HG03520 (cell line): ENCODE results near the gene MGMT.

Source experiments
- ATAC-seq: cut with Tn5 transposase; IDR thresholded peaks from one replicate; pipeline ENCODE4 v1.9.1; 2021; ENCODE audit warnings: mild to moderate bottlenecking, moderate library complexity; ENCODE audit not compliant: unreplicated experiment

The MGMT gene

DNA sequence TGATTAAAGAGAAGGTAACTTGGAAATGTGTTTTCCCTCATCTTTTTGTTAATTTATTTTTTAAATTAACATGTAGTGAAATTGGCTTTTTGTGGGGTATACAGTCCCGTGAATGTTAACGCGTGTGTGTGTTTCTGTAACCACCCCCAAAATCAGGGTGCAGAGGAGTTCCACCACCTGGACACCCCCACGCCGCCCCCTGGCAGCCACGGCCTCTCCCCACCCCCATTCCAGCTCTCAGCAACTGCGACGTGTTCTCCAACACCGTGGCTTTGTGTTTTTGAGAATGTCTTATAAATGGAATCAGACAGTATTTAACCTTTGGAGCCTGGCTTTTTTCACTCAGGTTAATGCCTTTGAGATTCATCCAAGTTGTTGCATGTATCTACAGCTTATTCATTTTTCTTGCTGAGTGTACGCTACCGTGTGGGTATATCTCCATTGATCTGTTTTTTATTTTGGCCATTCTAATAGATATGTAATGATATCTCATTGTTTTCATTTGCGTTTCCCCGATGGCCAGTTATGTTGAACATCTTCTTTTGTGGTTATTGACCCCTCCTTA is 278.2 kb downstream of the MGMT start:
- ATAC-seq, result no peak

DNA sequence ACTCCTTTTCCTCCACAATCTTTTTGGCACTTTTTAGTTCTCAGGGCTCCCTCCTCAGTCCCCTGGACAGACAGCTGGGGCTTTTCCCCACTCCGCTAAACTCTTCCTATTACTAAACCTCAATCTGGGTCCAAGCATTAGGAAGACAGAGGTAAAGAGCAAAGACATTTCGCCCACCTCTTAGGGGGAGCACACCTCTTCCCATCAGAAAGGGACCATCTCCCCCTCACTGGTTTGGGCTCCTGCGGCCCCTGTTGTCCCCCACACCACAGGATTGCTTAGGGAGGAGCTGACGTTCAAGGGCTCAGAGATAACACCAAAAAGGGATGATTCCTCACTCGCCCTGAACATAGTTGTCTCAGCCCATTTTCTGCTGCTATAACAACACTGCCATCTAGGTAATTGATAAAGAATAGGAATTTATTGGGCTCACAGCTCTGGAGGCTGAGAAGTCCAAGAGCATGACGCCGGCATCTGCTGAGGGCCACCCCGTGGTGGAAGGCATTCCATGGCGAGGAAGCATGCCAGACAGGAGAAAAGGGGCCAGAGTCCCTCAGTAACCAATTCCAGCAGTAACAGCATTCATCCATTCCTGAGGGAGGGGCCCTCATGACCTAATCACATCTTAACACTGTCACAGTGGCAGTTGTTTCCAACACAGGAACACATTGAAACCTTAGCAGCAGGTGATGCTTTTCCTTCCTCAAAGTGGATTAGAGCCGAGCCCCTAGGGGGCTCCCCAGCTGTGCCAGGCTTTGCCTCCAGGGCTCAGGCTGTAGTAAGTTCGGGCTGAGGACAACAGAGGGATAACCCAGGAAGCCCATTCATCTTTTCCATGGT is 287.4 kb downstream of the MGMT start:
- ATAC-seq, result no peak

DNA sequence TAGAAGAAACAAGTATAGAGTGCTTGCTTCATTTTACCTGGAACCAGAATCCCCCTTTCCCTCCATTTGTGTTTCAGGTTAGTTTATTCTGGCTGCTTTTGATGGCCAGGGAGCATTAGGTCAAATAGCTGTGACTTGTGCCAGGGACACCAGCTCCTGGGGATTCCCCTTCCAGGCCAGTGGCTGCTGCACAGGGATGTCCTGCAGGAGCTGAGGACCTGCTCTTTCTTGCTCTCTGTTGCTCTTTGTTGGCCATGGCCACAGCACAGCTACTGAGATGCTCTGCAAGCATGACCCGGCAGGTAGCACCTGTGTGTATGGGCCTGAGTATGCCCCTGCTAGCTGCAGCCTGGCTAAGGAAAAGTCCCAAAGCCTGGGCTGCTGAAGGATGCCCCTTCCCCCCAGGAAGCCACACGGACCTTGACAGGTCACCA is 288.1 kb downstream of the MGMT start:
- ATAC-seq, result no peak

DNA sequence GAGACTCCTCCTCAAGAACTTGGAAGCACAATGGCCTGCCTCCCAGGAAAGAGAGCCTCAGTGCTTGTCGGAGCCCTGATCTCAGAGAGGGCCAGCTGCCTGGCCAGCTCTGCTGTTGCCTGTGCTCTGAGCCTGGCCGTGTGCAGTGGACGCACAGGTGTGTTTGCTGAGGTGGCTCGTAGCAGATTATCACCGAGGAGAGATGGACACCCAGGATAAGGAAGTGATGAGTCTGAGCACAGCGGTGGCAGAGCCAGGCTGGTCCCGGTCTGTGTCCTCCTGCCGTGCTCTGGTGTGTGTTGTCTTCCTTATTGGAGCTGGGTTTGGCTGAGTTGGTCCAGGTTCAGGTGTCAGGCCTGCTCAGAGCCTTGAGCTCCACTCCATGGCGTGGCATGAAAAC is 288.6 kb downstream of the MGMT start:
- ATAC-seq, result no peak

DNA sequence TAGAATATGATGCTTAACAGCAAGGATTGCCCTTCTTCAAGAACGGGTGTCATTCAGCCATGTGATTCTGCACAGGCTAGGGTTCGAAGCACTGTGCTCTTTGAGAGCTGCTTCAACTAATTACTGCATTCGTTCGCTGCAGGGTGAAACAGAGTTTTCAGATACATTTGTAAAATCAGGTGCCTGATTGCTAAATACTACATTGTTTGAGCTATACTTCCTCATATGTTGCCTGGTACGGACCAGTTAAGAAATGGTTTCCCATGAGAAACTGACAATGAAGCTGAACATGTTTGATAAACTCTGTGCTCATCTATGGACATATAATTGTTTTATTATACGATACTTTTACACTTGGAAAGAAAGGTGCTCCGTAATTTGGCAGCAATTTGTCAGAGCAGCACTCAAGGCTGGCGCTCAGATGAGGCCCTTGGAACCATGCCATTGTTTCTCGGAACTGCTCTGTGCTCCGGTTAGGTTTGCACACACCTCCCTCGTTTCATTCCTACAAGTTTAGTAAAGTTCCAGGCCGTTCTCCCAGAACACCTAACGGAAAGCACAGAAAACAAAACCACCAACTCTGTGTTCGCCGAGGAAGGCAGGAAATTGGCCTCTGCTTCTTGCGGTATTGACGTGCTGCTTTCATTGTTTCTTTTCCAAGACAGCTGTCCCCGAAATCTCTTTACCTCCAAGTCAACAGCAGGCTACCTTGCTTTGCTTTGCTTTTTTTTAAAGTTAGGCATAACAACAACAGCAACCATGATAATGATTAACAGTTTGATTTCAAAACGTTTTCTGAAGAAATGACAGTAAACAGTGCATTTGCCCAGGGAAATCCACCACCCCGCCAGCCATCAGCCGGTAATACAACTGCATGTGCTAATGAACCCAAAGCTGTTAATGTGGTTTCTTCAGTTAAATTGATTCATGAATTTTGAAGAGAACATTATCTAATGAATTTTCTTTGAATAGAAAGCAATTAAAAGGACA is 290.2 kb downstream of the MGMT start:
- ATAC-seq, result no peak

DNA sequence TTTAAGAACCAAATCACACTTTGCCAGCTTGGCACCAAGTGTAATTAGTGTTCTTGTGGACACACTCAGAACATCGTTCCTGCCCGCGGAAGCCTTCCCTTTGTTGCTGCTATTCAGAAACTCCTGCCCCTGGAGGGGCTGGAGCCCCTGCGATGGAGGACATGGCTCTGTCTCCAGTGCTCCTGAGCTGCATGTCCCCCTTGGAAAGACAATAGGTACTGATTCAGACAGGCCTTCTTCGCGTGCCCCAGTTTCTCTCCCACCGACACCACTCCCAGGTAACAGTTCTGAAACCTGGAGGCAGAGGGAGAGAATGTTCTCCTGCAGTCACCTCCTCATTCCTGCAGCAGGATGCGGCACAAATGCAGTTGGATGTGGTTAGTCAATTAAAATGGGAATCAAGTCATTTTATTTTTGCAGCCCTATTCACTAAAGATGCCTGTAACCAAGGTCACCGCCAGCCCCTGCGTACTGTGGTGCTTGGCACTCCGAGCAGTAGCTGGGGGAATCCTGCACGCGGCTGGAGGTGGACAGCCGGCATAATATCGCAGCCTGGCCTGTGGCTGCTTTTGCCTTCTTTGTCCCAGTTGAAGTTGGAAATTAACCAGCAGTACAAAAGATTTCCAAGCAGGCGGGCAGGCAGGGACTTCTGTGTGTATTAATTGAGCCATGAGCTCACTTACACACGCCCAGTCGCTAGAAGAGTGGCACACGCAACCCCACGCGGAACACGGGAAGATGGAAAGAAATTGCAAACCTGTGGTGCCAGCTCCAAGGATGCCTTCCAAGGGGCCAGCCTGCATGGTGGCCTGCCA is 291.4 kb downstream of the MGMT start:
- ATAC-seq, result no peak

DNA sequence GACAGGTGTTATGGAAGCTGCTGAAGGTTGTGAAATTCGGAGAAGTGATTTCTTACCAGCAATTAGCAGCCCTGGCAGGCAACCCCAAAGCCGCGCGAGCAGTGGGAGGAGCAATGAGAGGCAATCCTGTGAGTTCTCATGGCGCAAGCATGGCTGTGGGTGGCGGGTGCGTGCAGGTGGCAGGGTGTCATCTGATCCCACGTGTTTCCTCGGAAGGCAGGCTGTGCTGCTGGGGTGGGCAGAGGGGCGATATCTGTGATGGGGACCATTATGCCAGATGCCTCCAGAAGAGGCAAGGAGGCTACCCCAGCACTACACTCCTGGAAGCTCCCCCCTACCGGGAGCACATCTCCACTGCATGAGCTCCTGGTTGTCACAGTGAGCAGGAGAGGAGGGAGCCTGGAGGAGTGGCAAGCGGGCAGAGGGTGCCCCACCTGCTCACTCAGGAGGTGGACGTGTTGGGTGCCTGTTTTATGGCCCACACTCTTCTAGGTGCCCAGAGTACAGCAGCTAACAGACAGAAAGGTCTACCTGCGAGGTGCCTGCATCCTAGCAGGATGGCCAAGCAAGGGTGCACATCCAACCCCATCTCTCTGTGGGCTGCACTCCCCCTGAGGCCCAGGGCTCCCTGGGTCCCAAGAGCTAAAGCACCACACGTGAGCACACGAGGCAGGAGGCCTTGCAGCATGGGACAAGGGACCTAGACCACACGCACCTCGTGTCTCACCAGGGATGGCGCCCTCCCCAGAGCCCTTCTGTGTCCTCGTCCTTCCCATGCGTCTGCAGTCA is 292.4 kb downstream of the MGMT start:
- ATAC-seq, result no peak

DNA sequence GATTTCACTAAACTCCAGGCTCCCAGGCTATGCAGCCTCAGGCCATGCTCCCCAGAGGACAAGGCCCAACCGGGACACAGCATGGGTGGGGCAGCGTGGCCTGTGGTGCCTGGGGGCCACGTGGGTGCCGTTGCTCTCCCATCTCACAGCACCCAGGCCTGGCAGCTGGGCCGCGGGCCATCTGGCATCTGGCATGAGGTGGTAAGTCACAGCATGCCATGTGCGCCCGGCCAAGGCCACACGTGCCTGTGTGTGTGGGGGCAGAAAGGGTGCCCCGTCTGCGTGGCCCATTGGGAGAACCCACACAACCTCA is 292.9 kb downstream of the MGMT start:
- no peak for ATAC-seq

DNA sequence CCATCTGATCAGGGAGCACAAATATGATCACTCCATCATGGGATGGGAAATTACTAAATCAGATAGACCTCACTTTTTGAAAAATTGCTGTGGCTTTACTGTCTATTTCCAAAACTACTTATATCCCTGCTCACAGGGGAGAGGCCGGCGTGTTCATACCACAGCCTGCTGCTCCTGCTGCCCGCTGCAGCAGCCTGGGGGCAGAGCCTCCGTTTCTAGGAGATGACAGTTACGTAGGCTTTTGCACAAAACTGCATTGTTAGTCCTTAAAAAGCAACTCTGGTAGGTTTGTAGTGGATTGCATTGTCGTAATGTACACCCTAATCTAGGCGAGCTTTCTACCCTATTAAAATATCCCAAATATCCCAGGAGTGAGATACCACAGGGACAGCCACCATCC is 293.4 kb downstream of the MGMT start:
- ATAC-seq, result no peak

DNA sequence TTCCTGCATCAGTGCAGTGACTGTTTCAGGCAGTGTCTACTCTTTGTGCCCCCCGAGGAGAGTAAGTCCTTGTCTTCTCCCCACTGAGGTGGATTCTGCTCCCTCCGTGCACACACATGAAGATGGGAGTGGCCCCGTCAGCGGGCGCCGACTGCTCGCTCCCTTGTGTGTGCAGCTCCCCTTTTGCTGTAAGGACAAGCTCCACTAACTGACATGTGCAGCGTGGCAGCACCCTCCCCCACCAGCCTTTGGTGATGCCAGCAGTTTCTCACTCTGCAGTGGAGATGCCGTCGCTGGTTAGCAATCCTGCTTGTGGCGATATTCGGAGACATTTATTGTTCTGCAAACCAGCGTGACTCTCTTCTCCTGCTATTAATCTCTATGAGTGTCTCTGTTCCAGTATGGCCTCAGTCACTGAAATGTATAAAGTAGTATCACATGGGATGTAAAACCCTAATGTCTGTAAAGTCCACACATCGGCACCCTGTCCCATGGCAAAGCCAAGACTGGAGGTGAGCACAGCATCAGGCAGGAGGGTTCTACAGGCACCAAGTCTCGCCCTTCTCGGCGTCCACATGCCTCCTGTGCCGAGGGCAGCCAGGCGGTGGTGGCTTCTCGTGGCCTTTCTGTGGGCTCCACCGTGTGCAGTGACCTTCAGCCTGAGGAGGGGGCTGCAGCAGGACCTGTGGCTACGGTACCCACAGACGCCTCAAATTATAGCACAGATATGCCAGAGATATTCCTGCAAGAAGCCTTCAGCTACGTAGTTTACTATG is 294.3 kb downstream of the MGMT start:
- no peak for ATAC-seq

DNA sequence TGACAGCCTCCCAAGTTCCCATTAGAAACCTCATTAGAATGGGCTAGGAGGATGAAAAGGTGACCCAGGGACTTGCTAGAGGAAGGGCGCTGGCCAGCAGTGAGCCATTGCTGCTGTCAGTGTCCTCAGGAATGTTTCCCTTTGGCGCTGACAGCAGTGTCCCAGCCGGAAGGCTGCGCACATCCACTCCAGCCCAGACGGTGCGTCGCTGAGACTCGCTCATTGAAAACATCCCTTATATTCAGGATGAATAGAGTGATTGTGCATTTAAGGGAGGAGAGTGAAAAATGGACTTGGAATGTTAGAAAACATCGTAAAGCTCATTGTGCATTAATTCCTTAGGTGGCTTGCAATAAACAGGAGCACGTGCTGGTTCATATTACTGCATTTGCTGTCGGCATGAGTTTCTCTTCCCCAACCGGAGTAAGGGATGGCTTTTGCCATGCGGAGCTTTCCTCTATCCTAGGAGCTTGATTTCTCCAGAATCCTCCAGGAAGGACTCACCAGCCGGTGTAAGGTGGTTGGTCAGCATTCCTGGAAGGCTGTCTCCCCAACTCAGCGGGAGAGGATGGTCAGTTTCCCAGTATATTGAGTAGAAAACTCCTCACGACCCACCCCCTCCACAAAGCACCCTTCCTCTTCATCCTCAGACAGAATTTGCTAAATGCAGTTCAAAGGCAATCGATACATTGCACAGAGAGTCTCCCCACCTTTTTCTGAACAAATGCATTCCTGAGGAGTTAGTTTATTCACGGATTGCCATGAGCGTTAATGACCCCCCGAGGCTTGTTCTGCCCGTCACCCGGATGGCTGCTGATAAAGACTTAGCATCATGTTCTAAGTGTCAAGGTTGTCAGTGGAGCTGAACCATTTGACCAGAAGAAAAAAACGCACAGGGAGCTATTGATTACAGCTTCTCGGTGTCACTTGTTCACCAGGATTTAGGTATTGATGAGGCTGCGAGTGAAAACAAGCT is 295.2 kb downstream of the MGMT start:
- ATAC-seq, result no peak

DNA sequence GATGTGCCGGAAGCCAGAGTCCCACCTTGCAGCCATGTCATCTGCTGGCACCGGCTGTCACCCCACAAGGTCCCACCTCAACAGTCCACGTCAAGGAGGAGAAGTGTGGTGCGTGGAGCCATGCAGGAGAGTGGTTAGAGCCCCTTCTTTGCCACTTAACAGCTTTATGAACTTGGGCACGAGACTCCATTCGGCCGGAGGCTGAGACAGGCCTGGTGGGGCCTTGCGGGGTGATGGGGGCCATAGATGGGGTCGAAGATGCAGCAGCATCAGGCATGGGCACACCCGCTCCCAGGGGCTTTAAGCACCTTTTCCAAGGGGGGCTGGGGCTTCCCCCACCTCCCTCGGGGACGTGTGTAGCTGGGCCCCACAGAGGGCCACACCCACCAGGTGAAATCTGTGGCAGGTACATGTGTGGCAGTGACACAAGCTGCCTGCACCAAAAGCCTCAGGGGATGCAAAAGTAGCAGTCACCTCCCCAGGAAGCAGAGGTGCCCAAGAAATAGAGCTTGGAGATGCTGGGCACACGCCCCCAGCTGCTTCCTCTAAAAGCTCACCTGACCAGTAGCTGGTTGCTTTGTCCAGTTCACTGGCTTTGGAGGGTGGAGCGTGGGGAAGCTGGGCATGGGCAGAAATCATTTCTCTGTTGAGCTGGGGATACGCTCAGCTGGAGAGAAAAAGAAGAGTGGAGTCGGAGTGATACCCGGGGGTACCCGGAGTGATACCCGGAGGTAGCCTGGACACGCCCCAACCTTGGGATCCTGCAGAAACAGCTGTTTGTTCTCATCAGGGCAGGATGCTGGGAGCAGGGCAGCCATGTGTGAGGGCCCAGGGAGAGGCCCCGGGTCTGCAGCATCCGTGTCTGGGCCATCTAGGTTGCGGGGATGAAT is 297.2 kb downstream of the MGMT start:
- no peak for ATAC-seq

DNA sequence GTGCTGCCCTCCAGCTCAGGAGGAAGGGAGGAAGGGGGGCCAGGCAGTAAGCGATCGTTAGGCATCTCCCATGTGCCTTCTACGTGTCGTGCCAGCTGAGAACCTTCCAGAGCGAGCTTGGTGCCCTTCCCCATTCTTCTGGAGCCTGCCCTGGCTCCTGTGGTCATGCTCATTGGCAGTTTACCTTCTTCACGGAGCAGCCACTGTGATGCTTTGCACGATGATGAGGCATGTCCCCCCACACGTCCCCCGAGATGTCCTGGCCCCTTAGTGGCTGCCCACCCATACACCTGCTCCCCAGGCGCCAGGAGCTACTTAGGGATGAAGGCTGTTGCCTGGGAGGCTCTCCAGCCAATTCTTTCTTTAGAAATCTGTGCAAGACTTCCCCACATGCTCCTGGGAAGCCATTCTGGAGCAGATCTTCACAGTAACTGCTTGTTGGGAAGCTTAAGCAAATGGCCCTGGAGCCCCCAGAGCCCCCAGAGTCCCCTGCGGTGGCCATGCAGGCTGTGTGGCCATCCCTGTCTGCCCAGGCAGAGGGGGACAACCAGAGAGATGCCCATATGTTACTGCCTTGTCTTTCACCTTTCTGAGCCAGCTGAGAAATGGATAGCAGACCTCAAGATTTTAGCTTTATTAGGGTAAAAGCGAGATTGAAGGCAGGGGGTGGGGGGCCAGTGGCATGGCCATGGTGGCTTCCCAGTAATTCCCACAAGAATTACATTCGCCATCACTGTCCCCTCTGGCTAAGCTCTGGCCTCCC is 298.0 kb downstream of the MGMT start:
- no peak for ATAC-seq

DNA sequence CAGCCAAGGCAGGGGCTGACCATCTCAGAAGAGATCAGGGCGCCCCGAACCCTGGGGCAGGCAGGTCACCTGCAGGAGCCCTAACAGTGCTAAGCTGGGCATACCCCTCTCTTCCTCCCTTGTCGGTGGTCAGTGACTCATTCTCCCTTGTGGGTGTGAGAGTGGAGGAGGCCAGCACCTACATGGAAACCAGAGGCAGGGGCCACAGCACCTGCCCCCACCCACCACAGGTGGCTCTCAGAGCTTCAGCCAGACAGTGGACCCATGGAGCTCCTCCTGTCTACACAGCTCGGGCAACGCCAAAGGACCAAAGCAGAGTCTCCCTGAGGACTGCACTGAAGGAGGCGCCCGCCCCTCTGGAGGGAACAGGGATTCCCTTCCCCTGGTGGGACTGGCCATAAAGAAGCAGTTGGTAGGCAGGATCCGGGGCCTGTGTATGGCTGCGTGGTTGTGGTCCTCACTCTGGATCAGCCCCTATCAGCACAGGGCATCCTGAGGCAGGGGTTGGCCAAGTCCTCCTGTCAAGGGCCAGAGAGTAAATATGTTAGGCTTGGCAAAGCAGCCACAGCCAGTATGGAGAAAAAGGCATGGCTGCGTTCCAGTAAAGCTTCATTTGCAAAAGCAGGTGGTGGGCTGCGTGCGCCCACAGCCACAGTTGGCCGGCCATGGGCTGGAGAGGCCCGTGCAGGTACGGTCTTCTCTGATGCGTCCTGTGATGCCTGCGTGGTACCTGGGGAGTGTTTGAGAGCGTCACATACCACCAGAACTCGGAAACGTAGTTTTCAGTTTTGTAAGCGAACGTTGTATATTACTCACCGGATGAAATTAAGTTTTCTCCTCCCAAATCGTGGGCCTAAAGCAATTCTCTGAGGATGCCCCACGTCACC is 298.9 kb downstream of the MGMT start:
- ATAC-seq, result no peak
